H1 (cell line): ENCODE results near the gene TTC21A.
"Not testable (repeated sequence)": the region's sequence is repeated elsewhere in the genome, so short reads cannot be mapped to it uniquely, and the experiment has no call there.

Source experiments
- CEBPB ChIP-seq: IDR thresholded peaks from 2 replicates; pipeline ENCODE4 v1.6.1; 2012; ENCODE audit warnings: low read depth, low read length
- CTCF ChIP-seq, 3 experiments: IDR thresholded peaks; 1 replicate in 2 of 3; 2 replicates in 1 of 3; pipeline versions ENCODE4 v1.5.1 to v1.6.1; 2011; ENCODE audit warnings: low read length in 3 of 3, mild to moderate bottlenecking in 3 of 3, inconsistent platforms in 2 of 3, low read depth in 1 of 3, moderate library complexity in 1 of 3; ENCODE audit not compliant: insufficient read depth in 1 of 3; ENCODE audit errors: control extremely low read depth in 1 of 3
- MAFK ChIP-seq: IDR thresholded peaks from 2 replicates; pipeline ENCODE4 v1.6.1; 2012; ENCODE audit warnings: low read depth, mild to moderate bottlenecking, improper control_type of control experiment, low read length
- SIN3A ChIP-seq, 2 experiments: IDR thresholded peaks in 1 of 2; conservative IDR thresholded peaks in 1 of 2; 2 replicates each; pipeline ENCODE4 v1.6.1; 2011 to 2012; ENCODE audit warnings: low read length in 2 of 2, improper control_type of control experiment in 1 of 2, low read depth in 1 of 2, mild to moderate bottlenecking in 1 of 2
- SP1 ChIP-seq: IDR thresholded peaks from 2 replicates; pipeline ENCODE4 v1.6.1; 2011; ENCODE audit warnings: low read depth, low read length
- TAF7 ChIP-seq: optimal IDR thresholded peaks from 2 replicates; pipeline ENCODE3; 2011; ENCODE audit warnings: low read depth, mild to moderate bottlenecking, inconsistent platforms, low read length, moderate library complexity, borderline replicate concordance
- ZNF274 ChIP-seq: IDR thresholded peaks from 2 replicates; pipeline ENCODE4 v1.7.0; 2012; ENCODE audit warnings: low read length, borderline replicate concordance; ENCODE audit errors: extremely low read depth

DNA sequence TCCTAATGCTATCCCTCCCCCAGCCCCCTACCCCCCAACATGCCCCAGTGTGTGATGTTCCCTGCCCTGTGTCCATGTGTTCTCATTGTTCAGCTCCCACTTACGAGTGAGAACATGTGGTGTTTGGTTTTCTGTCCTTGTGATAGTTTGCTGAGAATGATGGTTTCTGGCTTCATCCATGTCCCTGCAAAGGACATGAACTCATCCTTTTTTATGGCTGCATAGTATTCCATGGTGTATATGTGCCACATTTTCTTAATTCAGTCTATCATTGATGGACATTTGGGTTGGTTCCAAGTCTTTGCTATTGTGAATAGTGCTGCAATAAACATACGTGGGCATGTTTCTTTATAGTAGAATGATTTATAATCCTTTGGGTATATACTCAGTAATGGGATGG, 46.3 kb upstream of the TTC21A start:
- not testable (repeated sequence) for TF ChIP-seq TAF7; CTCF (IDR thresholded peaks at IDR 0.05; ENCODE audit: control extremely low read depth in 1 of 3, insufficient read depth in 1 of 3, low read depth in 1 of 3, low read length in 3 of 3); SP1; SIN3A (conservative IDR thresholded peaks at IDR 0.05 in 1 of 2, IDR thresholded peaks at IDR 0.05 in 1 of 2; ENCODE audit: low read depth in 1 of 2, low read length in 2 of 2); CEBPB; MAFK; ZNF274
